ENCODE measurements around the gene GLUD1. TPM values are rescaled to one million over a fixed set of nuclear protein-coding genes. Genes with fewer than 3 reads are reported as not detected.

Gene GLUD1
- total RNA-seq, 1 donor from 2014 or later: 181 TPM

DNA sequence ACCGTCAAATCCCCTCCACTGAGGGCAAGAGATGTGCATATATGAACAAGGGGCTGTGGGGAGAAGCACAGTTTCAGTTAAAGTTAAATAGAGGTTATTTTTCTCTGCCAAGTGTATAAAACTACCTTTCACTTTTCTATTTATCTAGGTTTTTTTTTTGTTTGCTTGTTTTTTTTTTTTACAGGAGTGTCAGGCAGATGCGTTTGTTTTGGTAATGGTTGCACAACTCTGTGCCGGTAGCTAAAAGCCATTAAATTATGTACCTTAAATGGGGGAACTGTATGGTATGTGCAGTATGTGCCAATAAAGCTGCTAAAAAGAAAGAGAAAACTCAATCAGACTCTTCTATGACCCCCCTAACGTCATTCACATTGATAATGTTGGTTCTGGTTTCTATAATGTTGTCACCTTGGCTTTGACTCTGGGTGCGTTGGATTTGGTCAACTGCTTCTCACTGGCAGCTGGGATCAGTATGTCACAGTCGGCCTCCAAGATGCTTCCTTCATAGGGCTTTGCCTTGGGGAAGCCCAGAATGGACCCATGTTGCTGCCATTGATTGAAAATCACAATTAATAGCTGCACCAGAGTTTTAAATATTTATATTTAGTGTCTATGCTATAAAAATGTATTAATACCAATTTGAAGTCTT is 34.2 kb downstream of the GLUD1 start:
- H3K27ac Mint-ChIP-seq: no peak overlapping the region
- H3K36me3 Mint-ChIP-seq: peaks cover 45% of the 10 kb centered on the region
- peaks cover 7% of the 10 kb centered on the region for H3K4me1 ChIP-seq
- H3K4me1 Mint-ChIP-seq: no peaks in the 10 kb centered on the region
- no peak for DNase-seq (ENCODE audit: low spot score)
- H3K4me2 ChIP-seq: no peak overlapping the region
- peaks cover 27% of the 10 kb centered on the region for H3F3A ChIP-seq (ENCODE audit: low read depth)
- H3K27me3 Mint-ChIP-seq (ENCODE audit: insufficient read depth, low read depth): no peaks in the 10 kb centered on the region
- TF ChIP-seq, protein P1, sequence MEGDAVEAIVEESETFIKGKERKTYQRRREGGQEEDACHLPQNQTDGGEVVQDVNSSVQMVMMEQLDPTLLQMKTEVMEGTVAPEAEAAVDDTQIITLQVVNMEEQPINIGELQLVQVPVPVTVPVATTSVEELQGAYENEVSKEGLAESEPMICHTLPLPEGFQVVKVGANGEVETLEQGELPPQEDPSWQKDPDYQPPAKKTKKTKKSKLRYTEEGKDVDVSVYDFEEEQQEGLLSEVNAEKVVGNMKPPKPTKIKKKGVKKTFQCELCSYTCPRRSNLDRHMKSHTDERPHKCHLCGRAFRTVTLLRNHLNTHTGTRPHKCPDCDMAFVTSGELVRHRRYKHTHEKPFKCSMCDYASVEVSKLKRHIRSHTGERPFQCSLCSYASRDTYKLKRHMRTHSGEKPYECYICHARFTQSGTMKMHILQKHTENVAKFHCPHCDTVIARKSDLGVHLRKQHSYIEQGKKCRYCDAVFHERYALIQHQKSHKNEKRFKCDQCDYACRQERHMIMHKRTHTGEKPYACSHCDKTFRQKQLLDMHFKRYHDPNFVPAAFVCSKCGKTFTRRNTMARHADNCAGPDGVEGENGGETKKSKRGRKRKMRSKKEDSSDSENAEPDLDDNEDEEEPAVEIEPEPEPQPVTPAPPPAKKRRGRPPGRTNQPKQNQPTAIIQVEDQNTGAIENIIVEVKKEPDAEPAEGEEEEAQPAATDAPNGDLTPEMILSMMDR (IDR thresholded peaks at IDR 0.05): no peak
- no peak for TF ChIP-seq EZH2 (IDR thresholded peaks at IDR 0.05)
- TF ChIP-seq EZH2phosphoT487 (IDR thresholded peaks at IDR 0.05): no peak
- H3K4me3 Mint-ChIP-seq: no peak overlapping the region
- H3K36me3 ChIP-seq: peaks cover 36% of the 10 kb centered on the region
- H4K20me1 ChIP-seq (ENCODE audit: low read depth): no peaks in the 10 kb centered on the region
- H3K9me3 Mint-ChIP-seq: no peaks in the 10 kb centered on the region
- no peak overlapping the region for H3K9ac ChIP-seq
- no peaks in the 10 kb centered on the region for H3K79me2 ChIP-seq (ENCODE audit: low read depth)
- no peak overlapping the region for H3K4me3 ChIP-seq
- no peak overlapping the region for H2AFZ ChIP-seq (replicated peaks)
- H3K27me3 ChIP-seq: no peaks in the 10 kb centered on the region
- H3K27ac ChIP-seq: no peak overlapping the region
- H3K9me3 ChIP-seq (ENCODE audit: low read depth): no peaks in the 10 kb centered on the region

DNA sequence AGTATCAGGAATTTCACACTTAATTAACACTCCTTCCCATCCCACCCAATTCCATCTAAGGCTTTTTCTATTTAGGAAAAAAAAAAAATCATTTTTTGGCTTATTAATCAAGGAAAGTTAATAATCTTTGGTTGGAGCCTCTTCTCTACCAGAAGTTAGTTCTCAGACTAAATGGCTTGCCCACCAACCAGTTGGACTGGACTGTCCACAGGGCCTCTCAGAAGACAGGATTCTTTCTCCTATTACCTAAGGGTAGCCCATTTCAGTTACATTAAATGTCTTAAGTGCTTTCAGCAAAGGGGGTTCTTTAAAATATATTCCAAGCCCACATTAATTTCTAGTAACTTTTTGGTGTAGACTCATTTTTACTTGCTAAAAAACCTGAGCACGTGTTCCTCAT is 35.2 kb downstream of the GLUD1 start:
- H3K9me3 Mint-ChIP-seq: no peaks in the 10 kb centered on the region
- H3K79me2 ChIP-seq (ENCODE audit: low read depth): no peaks in the 10 kb centered on the region
- H3K27ac ChIP-seq: no peak overlapping the region
- no peaks in the 10 kb centered on the region for H3K27me3 Mint-ChIP-seq (ENCODE audit: insufficient read depth, low read depth)
- TF ChIP-seq, protein P1 (IDR thresholded peaks at IDR 0.05): no peak
- TF ChIP-seq EZH2 (IDR thresholded peaks at IDR 0.05) (no peak), EZH2phosphoT487 (IDR thresholded peaks at IDR 0.05) (no peak)
- peaks cover 45% of the 10 kb centered on the region for H3K36me3 Mint-ChIP-seq
- H3K4me1 Mint-ChIP-seq: no peaks in the 10 kb centered on the region
- no peak overlapping the region for H2AFZ ChIP-seq (replicated peaks)
- H3K9me3 ChIP-seq (ENCODE audit: low read depth): no peaks in the 10 kb centered on the region
- no peak overlapping the region for H3K27ac Mint-ChIP-seq
- H3F3A ChIP-seq (ENCODE audit: low read depth): peaks cover 36% of the 10 kb centered on the region
- no peak overlapping the region for H3K4me3 Mint-ChIP-seq
- H3K9ac ChIP-seq: no peak overlapping the region
- H3K36me3 ChIP-seq: peaks cover 36% of the 10 kb centered on the region
- no peaks in the 10 kb centered on the region for H3K27me3 ChIP-seq
- no peak for DNase-seq (ENCODE audit: low spot score)
- H3K4me3 ChIP-seq: no peak overlapping the region
- H4K20me1 ChIP-seq (ENCODE audit: low read depth): no peaks in the 10 kb centered on the region
- no peak overlapping the region for H3K4me2 ChIP-seq
- H3K4me1 ChIP-seq: peaks cover 15% of the 10 kb centered on the region

DNA sequence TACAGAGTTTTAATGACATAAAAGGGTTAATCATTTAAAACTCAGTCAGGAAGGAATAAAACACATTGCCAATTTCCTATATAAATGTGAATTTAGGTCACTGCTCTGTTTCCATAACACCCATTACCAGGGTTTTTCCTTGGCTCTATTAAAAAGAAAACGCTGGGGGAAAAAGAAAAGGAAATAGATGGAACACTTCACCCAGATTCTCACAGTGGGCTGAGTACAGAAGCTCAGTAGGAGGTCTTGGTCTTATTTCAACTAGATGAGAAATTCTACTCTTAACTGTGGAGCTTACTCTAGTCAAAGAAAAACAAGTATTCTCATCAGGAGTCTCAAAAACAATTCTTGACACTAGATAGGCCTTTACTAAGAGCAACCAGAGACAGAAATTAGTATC is 36.5 kb downstream of the GLUD1 start:
- Histone ChIP-seq H4K20me1 (ENCODE audit: low read depth) (no peaks in the 10 kb centered on the region), H3K79me2 (ENCODE audit: low read depth) (no peaks in the 10 kb centered on the region), H3K36me3 (peaks cover 36% of the 10 kb centered on the region), H3K9me3 (ENCODE audit: low read depth) (no peaks in the 10 kb centered on the region), H3K4me3 (no peak overlapping the region), H3K9ac (no peak overlapping the region), H3K4me2 (no peak overlapping the region), H2AFZ (replicated peaks) (no peak overlapping the region), H3K27me3 (no peaks in the 10 kb centered on the region), H3K27ac (peak overlapping the region; percentile 53), H3F3A (ENCODE audit: low read depth) (peaks cover 36% of the 10 kb centered on the region), H3K4me1 (peaks cover 16% of the 10 kb centered on the region)
- H3K36me3 Mint-ChIP-seq: peaks cover 38% of the 10 kb centered on the region
- H3K4me1 Mint-ChIP-seq: no peaks in the 10 kb centered on the region
- TF ChIP-seq EZH2phosphoT487 (IDR thresholded peaks at IDR 0.05): no peak
- no peak for TF ChIP-seq EZH2 (IDR thresholded peaks at IDR 0.05)
- TF ChIP-seq, protein P1 (IDR thresholded peaks at IDR 0.05): no peak
- DNase-seq (ENCODE audit: low spot score): no peak
- H3K27me3 Mint-ChIP-seq (ENCODE audit: insufficient read depth, low read depth): no peaks in the 10 kb centered on the region
- H3K27ac Mint-ChIP-seq: no peak overlapping the region
- H3K9me3 Mint-ChIP-seq: no peaks in the 10 kb centered on the region
- no peak overlapping the region for H3K4me3 Mint-ChIP-seq

Measured in neural progenitor cell (in vitro differentiated cells).